OCI-LY1 (cell line): ENCODE data around the gene NSUN2.

Experiments used
- H2AFZ ChIP-seq: fragments of 200-600 bp; sonication (generic), shearing (Covaris generic); 2 replicates; pipeline ENCODE4 v1.6.0; 2014; ENCODE audit warnings: antibody characterized with exemption, mild to moderate bottlenecking, low read length
- H3F3A ChIP-seq: fragments of 200-600 bp; sonication (generic), shearing (Covaris generic); 2 replicates; pipeline ENCODE4 v1.6.0; 2014; ENCODE audit warnings: mild to moderate bottlenecking, antibody characterized with exemption, low read length, moderate library complexity; ENCODE audit not compliant: insufficient read depth
- H3K27ac ChIP-seq: fragments of 200-600 bp; sonication (generic); 2 replicates; pipeline ENCODE4 v1.5.1; 2014; ENCODE audit warnings: low read length, mixed run types, mild to moderate bottlenecking, low read depth; ENCODE audit not compliant: poor library complexity, severe bottlenecking
- H3K27me3 ChIP-seq: fragments of 200-600 bp; sonication (generic); 2 replicates; pipeline ENCODE4 v1.6.0; 2014; ENCODE audit warnings: antibody characterized with exemption, mild to moderate bottlenecking, low read length, moderate library complexity; ENCODE audit not compliant: insufficient read depth
- H3K36me3 ChIP-seq: fragments of 200-600 bp; sonication (generic); 2 replicates; pipeline ENCODE4 v1.6.1; 2014; ENCODE audit warnings: mild to moderate bottlenecking, antibody characterized with exemption, low read length, moderate library complexity, mixed read lengths; ENCODE audit not compliant: insufficient read depth
- H3K4me1 ChIP-seq: fragments of 200-600 bp; sonication (generic); 2 replicates; pipeline ENCODE4 v1.5.1; 2014; ENCODE audit warnings: mild to moderate bottlenecking, low read length, moderate library complexity; ENCODE audit not compliant: insufficient read depth, severe bottlenecking
- H3K4me2 ChIP-seq: fragments of 200-600 bp; sonication (generic), shearing (Covaris generic); 2 replicates; pipeline ENCODE4 v1.6.1; 2014; ENCODE audit warnings: low read length
- H3K4me3 ChIP-seq: fragments of 200-600 bp; sonication (generic); 2 replicates; pipeline ENCODE4 v1.5.1; 2014; ENCODE audit warnings: low read length, low read depth, mild to moderate bottlenecking, mixed read lengths; ENCODE audit not compliant: poor library complexity, severe bottlenecking
- H3K79me2 ChIP-seq: fragments of 200-600 bp; shearing (Covaris generic); 2 replicates; pipeline ENCODE4 v1.6.1; 2016; ENCODE audit warnings: mixed run types, low read length, mixed read lengths; ENCODE audit not compliant: insufficient read depth
- H3K9ac ChIP-seq: fragments of 200-600 bp; sonication (generic), shearing (Covaris generic); 2 replicates; pipeline ENCODE4 v1.6.1; 2014; ENCODE audit warnings: mild to moderate bottlenecking, low read length, mixed read lengths
- H3K9me2 ChIP-seq: fragments of 200-600 bp; sonication (generic), shearing (Covaris generic); 2 replicates; pipeline ENCODE4 v1.6.1; 2014; ENCODE audit warnings: low read depth, mild to moderate bottlenecking, low read length, mixed read lengths
- H3K9me3 ChIP-seq: fragments of 200-600 bp; shearing (Covaris generic); 2 replicates; pipeline ENCODE4 v1.6.1; 2014; ENCODE audit warnings: low read length, mixed read lengths
- H4K20me1 ChIP-seq: fragments of 200-600 bp; sonication (generic), shearing (Covaris generic); 2 replicates; pipeline ENCODE4 v1.6.0; 2016; ENCODE audit warnings: mild to moderate bottlenecking, low read length; ENCODE audit not compliant: insufficient read depth
- EZH2 ChIP-seq: fragments of 200-600 bp; sonication (generic), shearing (Covaris generic); IDR thresholded peaks from 2 replicates; pipeline ENCODE4 v1.8.0; 2017; ENCODE audit warnings: borderline replicate concordance, mixed run types, mild to moderate bottlenecking, antibody characterized with exemption, low read length, moderate library complexity, mixed read lengths
- TF ChIP-seq, protein P1 (sequence below): fragments of 200-600 bp; sonication (generic), shearing (Covaris generic); IDR thresholded peaks from 2 replicates; pipeline ENCODE4 v1.5.1; 2017; ENCODE audit warnings: mild to moderate bottlenecking, antibody characterized with exemption, low read length, moderate library complexity, mixed read lengths

NSUN2 gene

DNA sequence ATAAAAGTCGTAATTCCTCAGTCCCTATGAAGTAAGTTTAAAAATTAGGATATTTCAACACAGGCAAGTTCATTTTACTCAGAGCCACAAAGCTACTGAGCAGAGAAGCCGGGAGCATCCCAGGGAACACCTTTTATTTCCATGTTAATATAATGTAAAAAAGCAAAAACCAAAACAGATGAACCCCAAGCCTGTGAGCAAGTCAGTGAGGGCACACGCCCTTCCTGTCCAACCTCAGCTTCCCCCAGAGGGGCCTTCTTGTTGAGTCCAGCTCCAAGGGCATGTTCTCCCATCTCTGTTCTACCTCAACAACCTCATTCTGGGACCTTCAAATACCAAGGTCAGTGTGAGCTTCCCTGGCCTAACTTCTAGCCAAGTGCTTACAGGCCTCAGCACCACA, 24.8 kb downstream of the NSUN2 start:
- Histone ChIP-seq H3K9me2 (no peaks in the 10 kb centered on the region), H3K4me1 (no peaks in the 10 kb centered on the region), H2AFZ (no peak overlapping the region), H3K9me3 (no peaks in the 10 kb centered on the region), H3K36me3 (peaks cover 98% of the 10 kb centered on the region), H3K4me2 (no peak overlapping the region), H3K9ac (no peak overlapping the region), H3F3A (no peaks in the 10 kb centered on the region), H3K4me3 (no peak overlapping the region), H3K79me2 (peaks cover 4% of the 10 kb centered on the region; the same call in 1 of the 2 replicates), H4K20me1 (no peaks in the 10 kb centered on the region), H3K27me3 (no peaks in the 10 kb centered on the region), H3K27ac (no peak overlapping the region)
- TF ChIP-seq, protein P1, sequence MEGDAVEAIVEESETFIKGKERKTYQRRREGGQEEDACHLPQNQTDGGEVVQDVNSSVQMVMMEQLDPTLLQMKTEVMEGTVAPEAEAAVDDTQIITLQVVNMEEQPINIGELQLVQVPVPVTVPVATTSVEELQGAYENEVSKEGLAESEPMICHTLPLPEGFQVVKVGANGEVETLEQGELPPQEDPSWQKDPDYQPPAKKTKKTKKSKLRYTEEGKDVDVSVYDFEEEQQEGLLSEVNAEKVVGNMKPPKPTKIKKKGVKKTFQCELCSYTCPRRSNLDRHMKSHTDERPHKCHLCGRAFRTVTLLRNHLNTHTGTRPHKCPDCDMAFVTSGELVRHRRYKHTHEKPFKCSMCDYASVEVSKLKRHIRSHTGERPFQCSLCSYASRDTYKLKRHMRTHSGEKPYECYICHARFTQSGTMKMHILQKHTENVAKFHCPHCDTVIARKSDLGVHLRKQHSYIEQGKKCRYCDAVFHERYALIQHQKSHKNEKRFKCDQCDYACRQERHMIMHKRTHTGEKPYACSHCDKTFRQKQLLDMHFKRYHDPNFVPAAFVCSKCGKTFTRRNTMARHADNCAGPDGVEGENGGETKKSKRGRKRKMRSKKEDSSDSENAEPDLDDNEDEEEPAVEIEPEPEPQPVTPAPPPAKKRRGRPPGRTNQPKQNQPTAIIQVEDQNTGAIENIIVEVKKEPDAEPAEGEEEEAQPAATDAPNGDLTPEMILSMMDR: no peak
- no peak for TF ChIP-seq EZH2

DNA sequence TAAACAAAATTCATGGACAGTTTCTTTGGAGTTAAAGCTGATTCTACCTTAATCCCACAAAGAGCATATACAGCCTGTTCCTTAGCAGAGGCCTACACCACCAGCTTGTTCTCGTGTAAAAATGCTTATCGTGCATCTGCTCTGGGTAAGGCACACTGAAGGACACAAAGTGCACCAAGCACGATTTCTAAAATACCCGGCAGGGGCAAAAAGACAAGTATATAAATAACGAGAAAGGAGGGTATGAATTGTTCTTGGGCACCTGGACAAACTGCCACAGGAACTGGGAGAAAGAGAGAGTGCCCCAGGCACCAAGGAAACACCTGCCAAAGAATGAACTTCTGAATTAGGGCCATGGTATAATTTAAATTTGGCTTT, 25.3 kb downstream of the NSUN2 start:
- TF ChIP-seq, protein P1: no peak
- TF ChIP-seq EZH2: no peak
- H3K4me2 ChIP-seq: no peak overlapping the region
- no peaks in the 10 kb centered on the region for H3K9me2 ChIP-seq
- H3K9ac ChIP-seq: no peak overlapping the region
- no peak overlapping the region for H3K4me3 ChIP-seq
- no peaks in the 10 kb centered on the region for H4K20me1 ChIP-seq
- no peaks in the 10 kb centered on the region for H3K27me3 ChIP-seq
- no peak overlapping the region for H3K27ac ChIP-seq
- no peaks in the 10 kb centered on the region for H3K79me2 ChIP-seq
- H3K36me3 ChIP-seq: peaks cover 98% of the 10 kb centered on the region
- no peaks in the 10 kb centered on the region for H3K4me1 ChIP-seq
- no peaks in the 10 kb centered on the region for H3F3A ChIP-seq
- H3K9me3 ChIP-seq: no peaks in the 10 kb centered on the region
- no peak overlapping the region for H2AFZ ChIP-seq

DNA sequence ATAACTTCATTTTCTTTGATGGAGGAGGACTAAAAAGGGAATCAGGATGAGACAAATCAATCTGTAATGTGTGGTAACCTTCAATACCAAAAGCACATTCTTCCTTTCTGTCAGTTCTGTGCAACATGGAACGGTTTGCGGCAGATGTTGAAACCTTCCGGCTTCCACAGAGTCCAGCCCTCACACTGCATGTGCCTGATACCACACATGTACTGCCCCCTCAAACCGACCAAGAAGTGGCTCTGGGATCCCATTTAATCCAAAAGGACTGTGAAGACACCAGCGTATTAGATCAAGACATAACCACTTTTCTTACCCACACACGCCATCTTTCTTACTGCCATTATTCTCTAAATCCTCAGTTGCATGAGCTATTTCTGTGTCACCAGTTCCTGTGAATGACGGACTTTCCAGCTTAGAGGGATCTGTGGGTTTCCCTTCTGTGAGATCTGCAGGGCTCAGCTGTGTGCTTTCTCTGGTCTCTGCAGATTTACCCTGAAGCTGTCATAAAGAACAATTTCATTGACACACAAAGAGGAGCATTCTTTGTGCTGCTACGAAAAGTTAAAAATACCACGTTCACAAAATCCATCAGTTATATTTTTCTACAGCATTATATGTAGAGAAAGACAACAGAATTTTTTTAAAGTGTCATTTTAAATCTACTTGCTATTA, 25.8 kb downstream of the NSUN2 start:
- no peaks in the 10 kb centered on the region for H3F3A ChIP-seq
- no peak for TF ChIP-seq EZH2
- TF ChIP-seq, protein P1: no peak
- no peak overlapping the region for H3K9ac ChIP-seq
- H3K4me1 ChIP-seq: no peaks in the 10 kb centered on the region
- no peaks in the 10 kb centered on the region for H3K27me3 ChIP-seq
- no peak overlapping the region for H3K4me2 ChIP-seq
- no peak overlapping the region for H2AFZ ChIP-seq
- H3K36me3 ChIP-seq: peaks cover 98% of the 10 kb centered on the region
- no peaks in the 10 kb centered on the region for H3K79me2 ChIP-seq
- H3K9me3 ChIP-seq: no peaks in the 10 kb centered on the region
- no peak overlapping the region for H3K27ac ChIP-seq
- H4K20me1 ChIP-seq: no peaks in the 10 kb centered on the region
- H3K9me2 ChIP-seq: no peaks in the 10 kb centered on the region
- H3K4me3 ChIP-seq: no peak overlapping the region
